ENCODE data around the gene PPP2R5D.

Gene PPP2R5D

GRCh38 chr6:42967228-42967627 is 17.1 kb upstream of the PPP2R5D start:
- TF ChIP-seq CTCF (IDR thresholded peaks at IDR 0.05), result no peak
- Histone ChIP-seq H3K27me3 (ENCODE audit: control insufficient read depth, insufficient read depth, low read length) (no peaks in the 10 kb centered on the region), H3K9me3 (ENCODE audit: control insufficient read depth, low read length) (no peaks in the 10 kb centered on the region), H2AFZ (no peak overlapping the region), H3K36me3 (ENCODE audit: control insufficient read depth, insufficient read depth, low read length) (no peaks in the 10 kb centered on the region), H3K9ac (no peak overlapping the region), H3K27ac (no peak overlapping the region), H3K4me3 (ENCODE audit: low read depth, low read length) (no peak overlapping the region), H3K4me2 (ENCODE audit: low read length) (no peak overlapping the region), H3K4me1 (no peaks in the 10 kb centered on the region), H3K79me2 (no peaks in the 10 kb centered on the region)

GRCh38 chr6:42968126-42968701 is 16.2 kb upstream of the PPP2R5D start:
- no peak overlapping the region for H3K4me2 ChIP-seq (ENCODE audit: low read length)
- H3K4me3 ChIP-seq (ENCODE audit: low read depth, low read length), result no peak overlapping the region
- no peaks in the 10 kb centered on the region for H3K9me3 ChIP-seq (ENCODE audit: control insufficient read depth, low read length)
- no peaks in the 10 kb centered on the region for H3K4me1 ChIP-seq
- no peak overlapping the region for H3K9ac ChIP-seq
- H3K79me2 ChIP-seq, result no peaks in the 10 kb centered on the region
- H3K27ac ChIP-seq, result no peak overlapping the region
- H3K27me3 ChIP-seq (ENCODE audit: control insufficient read depth, insufficient read depth, low read length), result no peaks in the 10 kb centered on the region
- H2AFZ ChIP-seq, result no peak overlapping the region
- no peaks in the 10 kb centered on the region for H3K36me3 ChIP-seq (ENCODE audit: control insufficient read depth, insufficient read depth, low read length)
- TF ChIP-seq CTCF (IDR thresholded peaks at IDR 0.05), result no peak

DNA sequence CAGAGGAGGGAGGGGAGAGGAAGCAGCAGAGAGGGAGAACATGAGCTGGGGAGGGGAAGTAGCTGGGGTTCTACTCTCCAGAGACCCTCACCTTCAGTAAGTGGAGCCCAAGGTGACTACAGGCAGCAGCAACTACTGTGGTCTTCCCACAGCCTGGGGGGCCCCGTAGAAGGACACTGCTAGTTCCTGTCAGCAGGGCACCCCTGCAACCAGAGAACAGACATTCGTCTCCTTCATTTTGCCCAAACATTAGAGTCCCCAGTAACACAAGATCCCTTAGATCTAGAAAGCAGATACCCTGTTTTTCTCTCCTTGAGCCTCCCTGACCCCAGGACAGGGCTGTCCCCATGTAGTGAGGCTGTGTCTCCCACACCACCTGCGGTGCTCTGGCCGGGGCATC is 15.6 kb upstream of the PPP2R5D start:
- no peak overlapping the region for H2AFZ ChIP-seq
- H3K27me3 ChIP-seq (ENCODE audit: control insufficient read depth, insufficient read depth, low read length), result no peaks in the 10 kb centered on the region
- no peak overlapping the region for H3K4me3 ChIP-seq (ENCODE audit: low read depth, low read length)
- no peaks in the 10 kb centered on the region for H3K9me3 ChIP-seq (ENCODE audit: control insufficient read depth, low read length)
- H3K9ac ChIP-seq, result no peak overlapping the region
- H3K4me1 ChIP-seq, result no peaks in the 10 kb centered on the region
- H3K36me3 ChIP-seq (ENCODE audit: control insufficient read depth, insufficient read depth, low read length), result no peaks in the 10 kb centered on the region
- no peak overlapping the region for H3K27ac ChIP-seq
- no peak for TF ChIP-seq CTCF (IDR thresholded peaks at IDR 0.05)
- no peaks in the 10 kb centered on the region for H3K79me2 ChIP-seq
- no peak overlapping the region for H3K4me2 ChIP-seq (ENCODE audit: low read length)

- no peak overlapping the region for H3K27ac ChIP-seq
- no peaks in the 10 kb centered on the region for H3K79me2 ChIP-seq
- H3K36me3 ChIP-seq (ENCODE audit: control insufficient read depth, insufficient read depth, low read length), result no peaks in the 10 kb centered on the region
- no peak for TF ChIP-seq CTCF (IDR thresholded peaks at IDR 0.05)
- no peak overlapping the region for H2AFZ ChIP-seq
- H3K9me3 ChIP-seq (ENCODE audit: control insufficient read depth, low read length), result no peaks in the 10 kb centered on the region
- H3K4me2 ChIP-seq (ENCODE audit: low read length), result no peak overlapping the region
- H3K4me3 ChIP-seq (ENCODE audit: low read depth, low read length), result no peak overlapping the region
- H3K4me1 ChIP-seq, result no peaks in the 10 kb centered on the region
- no peaks in the 10 kb centered on the region for H3K27me3 ChIP-seq (ENCODE audit: control insufficient read depth, insufficient read depth, low read length)
- H3K9ac ChIP-seq, result no peak overlapping the region
Observed at GRCh38 chr6:42969431-42969830, 14.9 kb upstream of the PPP2R5D start.

DNA sequence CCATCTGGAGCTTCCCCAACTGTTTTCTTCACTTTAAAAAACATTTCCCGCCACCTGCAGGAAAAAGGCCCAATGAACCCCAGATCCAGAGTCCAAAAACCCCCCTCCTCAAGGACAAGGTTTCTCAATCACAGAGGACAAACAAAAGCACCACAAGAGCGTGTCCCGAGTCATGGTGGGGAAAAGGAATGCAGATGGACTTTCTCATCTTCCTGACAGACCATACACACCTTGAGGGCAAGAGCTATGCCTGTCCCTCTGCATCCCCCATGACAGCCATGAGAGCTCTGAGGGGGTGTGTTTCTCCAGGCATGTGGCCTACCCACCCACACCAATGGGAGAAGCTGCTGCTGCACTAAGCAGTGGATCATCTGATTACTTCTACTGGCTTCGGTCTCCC is 14.4 kb upstream of the PPP2R5D start:
- TF ChIP-seq CTCF (IDR thresholded peaks at IDR 0.05), result no peak
- Histone ChIP-seq H3K9ac (no peak overlapping the region), H3K36me3 (ENCODE audit: control insufficient read depth, insufficient read depth, low read length) (no peaks in the 10 kb centered on the region), H3K79me2 (no peaks in the 10 kb centered on the region), H3K27me3 (ENCODE audit: control insufficient read depth, insufficient read depth, low read length) (no peaks in the 10 kb centered on the region), H2AFZ (no peak overlapping the region), H3K9me3 (ENCODE audit: control insufficient read depth, low read length) (no peaks in the 10 kb centered on the region), H3K27ac (no peak overlapping the region), H3K4me3 (ENCODE audit: low read depth, low read length) (no peak overlapping the region), H3K4me1 (no peaks in the 10 kb centered on the region), H3K4me2 (ENCODE audit: low read length) (no peak overlapping the region)
